IMR-90 (cell line): Measurements from ENCODE around the gene SHROOM3.

Experiments used
- POLR2A ChIP-seq: IDR thresholded peaks from 2 replicates; pipeline ENCODE4 v1.6.1; 2012; ENCODE audit warnings: mild to moderate bottlenecking, low read depth, low read length
- RAD21 ChIP-seq: IDR thresholded peaks from 2 replicates; pipeline ENCODE4 v1.6.1; 2012; ENCODE audit warnings: low read length, improper control_type of control experiment
- RFX5 ChIP-seq: IDR thresholded peaks from 2 replicates; pipeline ENCODE4 v1.8.0; 2012; ENCODE audit warnings: low read depth, mild to moderate bottlenecking, low read length, moderate library complexity
- TF ChIP-seq, protein P1 (sequence below): conservative IDR thresholded peaks from 2 replicates; pipeline ENCODE4 v1.5.1; 2012; ENCODE audit warnings: mild to moderate bottlenecking, low read depth, low read length, improper control_type of control experiment
- TF ChIP-seq, protein P2 (sequence below): fragments of 150-350 bp; IDR thresholded peaks from 2 replicates; pipeline ENCODE4 v1.6.1; 2017; ENCODE audit warnings: mild to moderate bottlenecking, antibody characterized with exemption, low read length, low read depth

DNA sequence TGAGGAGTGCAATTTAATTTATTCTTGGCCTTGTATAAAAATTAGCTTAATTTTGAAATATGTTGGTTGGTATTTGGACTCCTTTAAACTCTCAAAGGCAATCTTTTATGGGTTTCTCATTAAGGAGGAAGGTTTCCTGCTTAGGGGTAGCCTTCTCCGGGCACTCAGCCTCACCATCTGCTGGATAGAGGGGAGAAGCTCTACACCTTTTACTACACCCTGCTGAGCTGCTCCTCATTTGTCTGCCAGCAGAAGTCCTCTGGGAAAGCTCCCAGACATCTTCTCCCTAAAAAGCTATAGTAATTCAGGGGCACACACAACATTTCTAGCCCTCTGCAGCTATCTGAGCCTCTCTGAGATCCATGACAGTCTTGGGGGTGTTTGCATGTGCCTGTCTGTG is 283.8 kb downstream of the SHROOM3 start:
- TF ChIP-seq, protein P1, sequence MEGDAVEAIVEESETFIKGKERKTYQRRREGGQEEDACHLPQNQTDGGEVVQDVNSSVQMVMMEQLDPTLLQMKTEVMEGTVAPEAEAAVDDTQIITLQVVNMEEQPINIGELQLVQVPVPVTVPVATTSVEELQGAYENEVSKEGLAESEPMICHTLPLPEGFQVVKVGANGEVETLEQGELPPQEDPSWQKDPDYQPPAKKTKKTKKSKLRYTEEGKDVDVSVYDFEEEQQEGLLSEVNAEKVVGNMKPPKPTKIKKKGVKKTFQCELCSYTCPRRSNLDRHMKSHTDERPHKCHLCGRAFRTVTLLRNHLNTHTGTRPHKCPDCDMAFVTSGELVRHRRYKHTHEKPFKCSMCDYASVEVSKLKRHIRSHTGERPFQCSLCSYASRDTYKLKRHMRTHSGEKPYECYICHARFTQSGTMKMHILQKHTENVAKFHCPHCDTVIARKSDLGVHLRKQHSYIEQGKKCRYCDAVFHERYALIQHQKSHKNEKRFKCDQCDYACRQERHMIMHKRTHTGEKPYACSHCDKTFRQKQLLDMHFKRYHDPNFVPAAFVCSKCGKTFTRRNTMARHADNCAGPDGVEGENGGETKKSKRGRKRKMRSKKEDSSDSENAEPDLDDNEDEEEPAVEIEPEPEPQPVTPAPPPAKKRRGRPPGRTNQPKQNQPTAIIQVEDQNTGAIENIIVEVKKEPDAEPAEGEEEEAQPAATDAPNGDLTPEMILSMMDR, result no peak
- TF ChIP-seq, protein P2, sequence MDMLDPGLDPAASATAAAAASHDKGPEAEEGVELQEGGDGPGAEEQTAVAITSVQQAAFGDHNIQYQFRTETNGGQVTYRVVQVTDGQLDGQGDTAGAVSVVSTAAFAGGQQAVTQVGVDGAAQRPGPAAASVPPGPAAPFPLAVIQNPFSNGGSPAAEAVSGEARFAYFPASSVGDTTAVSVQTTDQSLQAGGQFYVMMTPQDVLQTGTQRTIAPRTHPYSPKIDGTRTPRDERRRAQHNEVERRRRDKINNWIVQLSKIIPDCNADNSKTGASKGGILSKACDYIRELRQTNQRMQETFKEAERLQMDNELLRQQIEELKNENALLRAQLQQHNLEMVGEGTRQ, result no peak
- TF ChIP-seq RFX5 (no peak), POLR2A (no peak), RAD21 (no peak)
